Measurements from ENCODE around the gene ARHGAP8.
"Not testable (repeated sequence)": the region's sequence is repeated elsewhere in the genome, so short reads cannot be mapped to it uniquely, and the experiment has no call there.

The ARHGAP8 gene

GRCh38 chr22:44740307-44740706, 12.1 kb upstream of the ARHGAP8 start:
- DNase-seq: no peak

DNA sequence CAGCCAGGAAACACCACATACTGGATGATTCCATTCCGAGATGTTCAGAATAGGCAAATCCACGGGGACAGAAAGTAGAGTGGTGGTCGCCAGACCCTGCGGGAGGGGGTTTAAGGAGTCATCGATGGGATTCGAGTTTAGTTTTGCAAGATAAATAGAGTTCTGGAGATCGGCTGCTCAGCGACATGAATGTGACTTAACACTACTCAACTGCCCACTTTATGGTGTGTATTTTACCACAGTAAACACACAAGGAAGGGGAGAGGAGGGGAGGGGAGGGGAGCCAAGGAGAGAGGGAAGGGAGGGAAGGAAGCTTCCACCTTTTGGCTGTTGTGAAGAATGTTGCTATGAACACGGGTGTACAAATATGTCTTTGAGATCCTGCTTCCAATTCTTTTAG, 10.4 kb upstream of the ARHGAP8 start:
- no peak for DNase-seq

DNA sequence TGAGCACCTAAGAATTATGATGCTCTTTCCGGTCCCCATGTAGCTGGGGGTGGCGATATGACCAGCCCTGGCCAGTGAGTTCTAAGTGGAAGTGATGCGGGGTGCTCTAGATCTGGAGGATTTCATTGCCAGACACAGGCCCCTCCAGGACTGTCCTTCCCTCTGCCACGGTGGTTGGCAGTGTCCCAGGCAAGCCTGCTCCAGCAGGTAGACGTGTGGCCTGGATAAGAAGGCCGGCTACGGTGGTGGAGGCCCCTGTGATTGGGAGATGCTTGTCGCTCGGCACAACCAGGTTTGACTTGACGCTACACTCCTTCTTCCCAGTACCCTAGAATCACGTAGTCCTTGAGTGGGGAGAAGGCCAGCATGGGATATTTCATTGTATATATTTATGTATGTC, 9.1 kb upstream of the ARHGAP8 start:
- no peak for DNase-seq

DNA sequence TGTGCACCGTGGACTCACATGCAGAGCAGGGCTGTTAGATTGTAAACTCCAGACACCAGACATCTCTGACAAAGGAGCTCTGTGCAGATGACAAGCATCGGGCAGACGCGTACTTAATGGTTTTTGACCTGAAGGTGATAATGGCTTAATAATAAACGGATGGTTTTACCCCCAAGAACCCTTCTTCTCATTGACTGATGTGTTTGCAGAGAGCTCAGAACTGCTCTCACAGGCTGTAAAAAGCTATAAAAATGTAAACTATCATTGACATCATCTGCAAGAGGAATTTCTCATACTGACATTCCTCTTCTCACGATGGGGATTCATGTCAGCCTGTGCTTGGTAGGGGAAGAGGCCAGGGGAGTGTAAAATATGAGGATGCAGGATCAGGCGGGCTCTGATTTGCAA, 8.6 kb upstream of the ARHGAP8 start:
- DNase-seq: no peak

GRCh38 chr22:44745853-44746789, 6.3 kb upstream of the ARHGAP8 start:
- DNase-seq: no peak

DNA sequence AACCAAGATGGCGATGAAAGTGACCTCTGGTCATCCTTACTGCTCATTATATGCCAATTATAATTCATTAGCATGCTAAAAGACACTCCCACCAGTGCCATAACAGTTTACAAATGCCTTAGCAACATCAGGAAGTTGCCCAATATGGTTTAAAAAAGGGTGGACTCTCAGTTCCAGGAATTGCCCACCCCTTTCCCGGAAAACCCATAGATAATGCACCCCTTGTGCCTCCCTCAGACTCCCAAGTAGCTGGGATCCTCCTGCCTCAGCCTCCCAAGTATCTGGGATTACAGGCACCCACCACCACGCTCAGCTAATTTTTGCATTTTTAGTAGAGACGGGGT, 4.6 kb upstream of the ARHGAP8 start:
- not testable (repeated sequence) for DNase-seq

DNA sequence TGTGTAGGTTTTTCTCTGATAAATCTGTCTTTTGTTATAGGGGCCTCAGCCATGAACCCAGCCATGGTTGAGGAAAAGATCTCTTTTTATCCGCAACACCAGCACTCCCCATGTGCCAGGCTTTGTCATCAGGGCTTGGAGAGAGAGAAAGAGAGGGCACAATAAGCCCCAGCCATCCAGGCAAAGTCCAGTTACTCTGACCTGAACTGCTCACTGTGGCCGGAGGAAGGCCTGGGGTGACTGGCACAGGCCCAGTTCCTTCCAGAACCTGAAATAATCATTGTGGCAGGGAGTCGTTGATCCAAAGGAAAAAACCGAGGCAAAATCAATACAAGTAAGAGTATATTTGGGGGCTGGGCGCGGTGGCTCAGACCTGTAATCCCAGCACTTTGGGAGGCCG, 3.9 kb upstream of the ARHGAP8 start:
- DNase-seq: no peak

DNA sequence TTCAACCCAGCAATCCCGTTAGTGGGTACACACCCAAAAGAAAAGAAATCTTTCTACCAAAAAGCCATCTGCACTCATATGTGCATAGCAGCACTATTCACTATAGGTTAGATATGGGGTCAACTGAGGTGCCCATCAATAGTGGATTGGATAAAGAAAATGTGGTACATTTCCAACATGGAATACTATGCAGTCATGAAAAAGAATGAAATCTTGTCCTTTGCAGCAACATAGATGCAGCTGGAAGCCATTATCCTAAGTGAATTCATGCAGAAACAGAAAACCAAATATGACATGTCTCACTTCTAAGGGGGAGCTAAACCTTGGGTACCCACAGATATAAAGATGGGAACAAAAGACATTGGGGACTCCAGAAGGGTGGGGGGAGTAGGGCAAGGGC, 1.9 kb upstream of the ARHGAP8 start:
- no peak for DNase-seq

DNA sequence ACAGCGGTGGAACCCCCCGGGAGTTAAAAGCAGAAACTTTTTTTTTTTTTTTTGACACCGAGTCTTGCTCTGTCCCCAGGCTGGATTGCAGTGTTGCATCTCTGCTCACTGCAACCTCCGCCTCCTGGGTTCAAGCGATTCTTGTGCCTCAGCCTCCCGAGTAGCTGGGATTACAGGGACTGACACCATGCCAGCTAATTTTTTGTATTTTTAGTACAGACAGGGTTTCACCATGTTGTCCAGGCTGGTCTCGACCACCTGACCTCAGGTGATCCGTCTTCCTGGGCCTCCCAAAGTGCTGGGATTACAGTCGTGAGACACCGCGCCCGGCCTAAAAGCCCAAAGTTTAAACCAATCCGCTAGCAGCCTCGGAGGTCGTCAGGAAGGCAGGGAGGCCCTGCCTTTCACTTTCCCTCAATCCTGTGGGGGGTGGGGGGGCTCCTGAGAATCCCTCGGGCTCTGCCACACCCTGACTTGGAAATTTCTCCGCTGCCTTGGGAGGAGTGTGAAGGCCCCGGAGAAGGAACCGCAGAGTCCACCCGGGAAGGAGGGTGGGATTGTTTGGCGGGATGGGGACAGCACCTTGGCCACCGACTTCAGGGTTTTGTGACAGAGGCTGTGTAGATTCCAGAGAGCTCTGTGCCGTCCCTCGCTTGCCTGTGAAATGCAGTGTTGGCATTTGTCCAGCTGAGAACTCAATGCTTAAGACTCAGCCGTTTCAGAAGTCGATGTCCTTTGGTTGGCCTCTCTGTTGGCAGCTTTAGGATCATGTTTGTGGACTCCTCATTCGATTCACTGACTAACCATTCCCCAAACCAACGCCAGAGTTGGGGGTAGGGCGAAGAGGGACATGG, 1.0 kb downstream of the ARHGAP8 start:
- DNase-seq: no peak

DNA sequence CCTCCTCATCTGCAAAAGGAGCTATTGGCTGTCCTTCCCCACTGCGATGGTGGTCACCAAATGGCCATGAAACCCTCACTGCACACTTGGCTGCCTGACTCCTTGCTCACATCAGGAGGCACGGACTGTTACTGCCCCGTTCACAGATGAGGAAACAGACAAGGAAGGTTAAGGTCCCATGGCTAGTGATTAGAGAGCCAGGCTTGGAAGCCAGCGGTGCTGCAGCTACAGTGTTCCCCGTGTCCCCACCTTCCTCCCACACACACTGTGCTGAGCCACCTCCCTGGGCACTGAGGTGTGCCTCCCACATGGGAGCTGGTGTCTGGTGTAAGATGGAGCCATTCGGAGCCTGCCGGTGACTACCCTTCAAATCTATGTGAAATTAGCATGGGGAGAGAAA, 2.6 kb downstream of the ARHGAP8 start:
- DNase-seq: no peak

DNA sequence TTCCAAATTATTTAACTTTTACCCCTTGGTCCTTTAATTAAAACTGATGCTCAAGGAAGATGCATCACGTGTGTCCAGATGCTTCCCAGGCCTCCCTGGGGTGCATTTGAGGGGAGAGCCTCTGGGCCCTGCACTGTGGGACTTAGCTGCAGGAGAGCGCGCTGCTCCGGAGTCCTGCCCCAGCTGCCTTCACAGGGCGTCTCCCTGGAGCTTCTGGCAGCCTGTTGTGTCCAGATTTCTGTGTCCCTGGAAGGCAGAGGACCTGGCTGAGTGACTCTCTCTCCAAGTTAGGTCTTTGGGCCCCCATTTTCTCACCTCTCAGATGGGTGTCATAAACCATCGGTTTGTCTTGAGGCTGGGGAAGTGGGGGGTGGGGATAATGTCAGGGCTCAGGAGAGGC, 3.0 kb downstream of the ARHGAP8 start:
- DNase-seq: no peak

DNA sequence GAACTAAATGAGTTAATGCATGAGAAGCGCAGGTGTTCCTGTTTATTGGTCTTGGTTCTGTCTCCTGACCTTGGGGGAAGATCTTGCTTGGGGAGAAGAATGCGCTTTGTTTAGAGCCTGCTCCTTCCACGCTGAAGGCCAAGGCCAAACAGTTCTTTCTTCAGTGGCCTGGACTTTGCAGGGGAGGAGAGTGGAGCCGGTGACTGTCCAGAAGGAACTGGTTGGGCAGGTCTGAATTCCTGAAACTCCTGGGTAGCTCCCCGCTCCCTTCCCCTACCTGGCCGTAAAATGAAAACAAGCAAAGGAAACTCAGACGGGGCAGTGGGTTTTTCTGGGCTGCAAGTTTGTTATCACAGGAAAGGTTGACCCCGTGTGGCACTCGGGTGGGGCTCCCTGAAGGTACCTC, 3.6 kb downstream of the ARHGAP8 start:
- no peak for DNase-seq

- no peak for DNase-seq
These were observed 6.1 kb downstream of the ARHGAP8 start for GRCh38 chr22:44758344-44758973.

DNA sequence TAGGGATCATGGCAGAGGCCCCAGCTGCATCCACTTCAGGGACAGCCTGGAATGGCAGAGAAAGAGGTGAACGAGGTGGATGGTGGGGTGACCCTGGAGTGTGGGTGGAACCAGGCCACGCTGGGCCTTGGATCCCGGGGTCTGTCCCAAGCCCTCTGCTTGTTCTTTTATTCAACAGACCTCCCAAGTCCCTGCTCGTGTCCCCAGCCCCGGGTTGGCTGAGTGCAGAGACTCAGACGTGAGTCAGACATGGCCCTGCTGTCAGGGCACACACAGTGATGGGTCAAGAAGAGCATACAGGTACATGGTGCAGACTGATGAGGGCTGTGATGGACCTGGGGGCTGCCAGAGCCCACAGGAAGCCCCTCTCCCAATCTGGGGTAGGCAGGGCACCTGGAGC, 6.6 kb downstream of the ARHGAP8 start:
- no peak for DNase-seq

GRCh38 chr22:44759430-44760310, 7.3 kb downstream of the ARHGAP8 start:
- no peak for DNase-seq

- DNase-seq: no peak
These were observed 8.1 kb downstream of the ARHGAP8 start for GRCh38 chr22:44760476-44760875.

DNA sequence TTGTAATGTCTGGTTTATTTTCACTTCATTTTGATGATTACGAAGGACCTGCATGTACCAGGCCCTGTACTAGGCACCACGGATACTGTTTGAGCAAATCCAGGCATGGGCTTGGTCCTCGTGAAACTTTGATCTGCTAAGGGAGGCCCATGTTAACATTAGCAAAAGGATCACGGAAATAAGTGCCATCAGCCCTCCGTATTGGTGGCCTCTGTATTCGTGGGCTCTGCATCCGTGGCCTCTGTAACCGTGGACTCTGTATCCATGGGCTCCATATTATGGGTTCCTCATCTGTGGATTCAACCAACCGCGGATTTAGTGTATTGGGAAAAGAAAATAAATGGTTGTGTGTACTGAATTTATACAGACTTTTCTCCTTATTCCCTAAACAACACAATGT, 8.7 kb downstream of the ARHGAP8 start:
- DNase-seq: no peak

- DNase-seq: no peak
These were observed 12.0 kb downstream of the ARHGAP8 start for GRCh38 chr22:44764373-44764772.

- DNase-seq: no peak
These were observed 12.6 kb downstream of the ARHGAP8 start for GRCh38 chr22:44764974-44765373.

GRCh38 chr22:44765571-44766285, 13.4 kb downstream of the ARHGAP8 start:
- DNase-seq: no peak

DNA sequence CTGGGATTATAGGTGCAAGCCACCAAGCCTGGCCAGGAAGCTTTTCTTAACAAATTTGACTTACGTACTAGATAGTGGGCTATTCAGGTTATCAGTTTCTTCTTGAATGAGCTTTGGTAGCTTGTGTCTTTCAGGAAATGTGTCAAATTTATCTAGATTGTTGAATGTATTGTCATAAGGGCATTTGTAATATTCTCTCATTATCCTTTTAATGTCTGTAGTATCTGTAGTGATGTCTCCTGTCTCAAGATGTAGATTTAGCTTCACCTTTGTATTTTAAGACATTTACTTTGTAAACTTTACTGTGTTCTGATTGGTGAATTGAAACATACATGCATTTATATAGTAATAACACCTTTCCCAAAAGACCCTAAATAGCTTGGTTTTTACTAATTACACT, 20.7 kb downstream of the ARHGAP8 start:
- DNase-seq: no peak

GRCh38 chr22:44775862-44776261, 23.5 kb downstream of the ARHGAP8 start:
- no peak for DNase-seq

Measured in T-helper 9 cell (primary cell).